ENCODE results near the gene SPAG9.

The SPAG9 gene

GRCh38 chr17:51029568-51030463, 90.9 kb downstream of the SPAG9 start:
- peak in 1 of 2 donors; percentile 63 for DNase-seq

GRCh38 chr17:51029142-51029541, 91.5 kb downstream of the SPAG9 start:
- DNase-seq, result no peak

- DNase-seq, result no peak
These were observed 92.3 kb downstream of the SPAG9 start for GRCh38 chr17:51028176-51028863.

GRCh38 chr17:51018541-51018940, 102.1 kb downstream of the SPAG9 start:
- DNase-seq, result no peak

- no peak for DNase-seq
These were observed 103.4 kb downstream of the SPAG9 start for GRCh38 chr17:51017270-51017669.

- no peak for DNase-seq
These were observed 104.6 kb downstream of the SPAG9 start for GRCh38 chr17:51016099-51016498.

GRCh38 chr17:51015145-51015558, 105.5 kb downstream of the SPAG9 start:
- DNase-seq, result no peak

- DNase-seq, result no peak
These were observed 106.5 kb downstream of the SPAG9 start for GRCh38 chr17:51014129-51014528.

GRCh38 chr17:51013322-51013721, 107.3 kb downstream of the SPAG9 start:
- DNase-seq, result no peak

GRCh38 chr17:51012538-51012937, 108.1 kb downstream of the SPAG9 start:
- no peak for DNase-seq

GRCh38 chr17:51010173-51010675, 110.4 kb downstream of the SPAG9 start:
- DNase-seq, result no peak

GRCh38 chr17:51006601-51007000, 114.1 kb downstream of the SPAG9 start:
- no peak for DNase-seq

- no peak for DNase-seq
These were observed 114.9 kb downstream of the SPAG9 start for GRCh38 chr17:51005768-51006167.

- DNase-seq, result no peak
These were observed 116.4 kb downstream of the SPAG9 start for GRCh38 chr17:51004249-51004648.

- DNase-seq, result peak in 1 of 2 donors; percentile 78
These were observed 119.6 kb downstream of the SPAG9 start for GRCh38 chr17:51000835-51001638.

- no peak for DNase-seq
These were observed 125.0 kb downstream of the SPAG9 start for GRCh38 chr17:50995668-50996067.

- no peak for DNase-seq
These were observed 127.1 kb downstream of the SPAG9 start for GRCh38 chr17:50993544-50993943.

- no peak for DNase-seq
These were observed 131.5 kb downstream of the SPAG9 start for GRCh38 chr17:50989149-50989548.

GRCh38 chr17:50988427-50988826, 132.2 kb downstream of the SPAG9 start:
- DNase-seq, result no peak

GRCh38 chr17:50986989-50987660, 133.5 kb downstream of the SPAG9 start:
- DNase-seq, result no peak

- DNase-seq, result no peak
These were observed 139.4 kb downstream of the SPAG9 start for GRCh38 chr17:50981279-50981678.

- DNase-seq, result no peak
These were observed 141.1 kb downstream of the SPAG9 start for GRCh38 chr17:50979524-50979927.
